NCI-H82 (cell line): Measurements from ENCODE around the gene AARS2.
"Not testable (repeated sequence)": the region's sequence is repeated elsewhere in the genome, so short reads cannot be mapped to it uniquely, and the experiment has no call there.

Experiments
- DNase-seq: peaks from one replicate; lab custom pipeline; 2025; lab: John Stamatoyannopoulos, UW

AARS2 gene

GRCh38 chr6:44312901-44313788 is at the start of gene AARS2:
TSS of gene AARS2 (minus strand) at chr6:44313347. CDS start at chr6:44313323, 24 bp downstream.
- DNase-seq: peak; percentile 95

GRCh38 chr6:44361947-44362346 is 48.8 kb upstream of the AARS2 start:
- DNase-seq: no peak

GRCh38 chr6:44359973-44360372 is 46.8 kb upstream of the AARS2 start:
- DNase-seq: no peak

- DNase-seq: no peak
Observed at GRCh38 chr6:44356487-44356886, 43.3 kb upstream of the AARS2 start.

- no peak for DNase-seq
Observed at GRCh38 chr6:44355640-44356039, 42.5 kb upstream of the AARS2 start.

- no peak for DNase-seq
Observed at GRCh38 chr6:44353336-44353735, 40.2 kb upstream of the AARS2 start.

GRCh38 chr6:44352259-44352658 is 39.1 kb upstream of the AARS2 start:
- no peak for DNase-seq

- not testable (repeated sequence) for DNase-seq
Observed at GRCh38 chr6:44350650-44350994, 37.5 kb upstream of the AARS2 start.

GRCh38 chr6:44349904-44350649 is 36.9 kb upstream of the AARS2 start:
- DNase-seq: no peak

- DNase-seq: not testable (repeated sequence)
Observed at GRCh38 chr6:44346818-44347217, 33.7 kb upstream of the AARS2 start.

GRCh38 chr6:44342489-44342888 is 29.3 kb upstream of the AARS2 start, which contains the start of gene SPATS1:
TSS of gene SPATS1 (plus strand) at chr6:44342650. CDS start at chr6:44343096, 446 bp downstream.
- DNase-seq: no peak

- DNase-seq: no peak
Observed at GRCh38 chr6:44342052-44342451, 28.9 kb upstream of the AARS2 start.

GRCh38 chr6:44341095-44341890 is 28.1 kb upstream of the AARS2 start:
- DNase-seq: no peak

GRCh38 chr6:44339763-44340625 is 26.8 kb upstream of the AARS2 start:
- DNase-seq: no peak

- DNase-seq: no peak
Observed at GRCh38 chr6:44339301-44339700, 26.2 kb upstream of the AARS2 start.

GRCh38 chr6:44338228-44339122 is 25.3 kb upstream of the AARS2 start:
- peak; percentile 91 for DNase-seq

- no peak for DNase-seq
Observed at GRCh38 chr6:44335631-44336030, 22.5 kb upstream of the AARS2 start.

- no peak for DNase-seq
Observed at GRCh38 chr6:44333942-44334341, 20.8 kb upstream of the AARS2 start.

GRCh38 chr6:44333273-44333919 is 20.2 kb upstream of the AARS2 start:
- peak; percentile 67 for DNase-seq

- DNase-seq: peak; percentile 95
Observed at GRCh38 chr6:44332585-44332984, 19.4 kb upstream of the AARS2 start.
